ENCODE results near the gene MED13L. TPM values are rescaled to one million over a fixed set of nuclear protein-coding genes. Genes with fewer than 3 reads are reported as not detected.

MED13L gene
- total and polyA plus RNA-seq, 2 donors (not counting 1 experiment from before 2014, with no cell fraction given): 56.5 to 97.3 TPM

- TF ChIP-seq CTCF (conservative IDR thresholded peaks at IDR 0.05 in 1 of 2, IDR thresholded peaks at IDR 0.05 in 1 of 2; ENCODE audit: low read depth in 1 of 2, low read length in 2 of 2) (no peak), EZH2 (IDR thresholded peaks at IDR 0.05; ENCODE audit: low read length, missing control alignments) (no peak)
- no peak overlapping the region for H3K27ac ChIP-seq (ENCODE audit: insufficient read depth, low read length)
- no peak overlapping the region for H3K4me3 ChIP-seq (replicated peaks in 1 of 4; ENCODE audit: control extremely low read depth in 1 of 4, insufficient read depth in 1 of 4, low read depth in 3 of 4, low read length in 4 of 4)
- H3K9ac ChIP-seq (ENCODE audit: insufficient read depth, low read length): no peak overlapping the region
- no peak for DNase-seq (ENCODE audit: low read depth in 2 of 2)
- H2AFZ ChIP-seq (ENCODE audit: low read length): no peak overlapping the region
- H3K4me1 ChIP-seq (ENCODE audit: control insufficient read depth, extremely low read depth, insufficient read depth, low read length): no peaks in the 10 kb centered on the region
- no peaks in the 10 kb centered on the region for H3K27me3 ChIP-seq (ENCODE audit: control insufficient read depth, insufficient read depth, low read length)
- H3K79me2 ChIP-seq (ENCODE audit: control insufficient read depth, insufficient read depth, low read length): no peaks in the 10 kb centered on the region
- H3K4me2 ChIP-seq (ENCODE audit: extremely low read depth, insufficient read depth, low read length): no peak overlapping the region
- H3K36me3 ChIP-seq (ENCODE audit: control insufficient read depth, insufficient read depth, low read length): no peaks in the 10 kb centered on the region
- H4K20me1 ChIP-seq (ENCODE audit: control insufficient read depth, extremely low read depth, insufficient read depth, low read length): no peaks in the 10 kb centered on the region
- no peaks in the 10 kb centered on the region for H3K9me3 ChIP-seq (ENCODE audit: control insufficient read depth, insufficient read depth, low read depth, low read length)
Measured at GRCh38 chr12:116306968-116307367, 29.5 kb upstream of the MED13L start.

GRCh38 chr12:116306506-116306905, 29.0 kb upstream of the MED13L start:
- H3K4me1 ChIP-seq (ENCODE audit: control insufficient read depth, extremely low read depth, insufficient read depth, low read length): no peaks in the 10 kb centered on the region
- no peak for DNase-seq (ENCODE audit: low read depth in 2 of 2)
- H3K36me3 ChIP-seq (ENCODE audit: control insufficient read depth, insufficient read depth, low read length): no peaks in the 10 kb centered on the region
- no peaks in the 10 kb centered on the region for H3K27me3 ChIP-seq (ENCODE audit: control insufficient read depth, insufficient read depth, low read length)
- no peaks in the 10 kb centered on the region for H3K79me2 ChIP-seq (ENCODE audit: control insufficient read depth, insufficient read depth, low read length)
- H4K20me1 ChIP-seq (ENCODE audit: control insufficient read depth, extremely low read depth, insufficient read depth, low read length): no peaks in the 10 kb centered on the region
- H2AFZ ChIP-seq (ENCODE audit: low read length): no peak overlapping the region
- no peak for TF ChIP-seq EZH2 (IDR thresholded peaks at IDR 0.05; ENCODE audit: low read length, missing control alignments)
- no peak for TF ChIP-seq CTCF (conservative IDR thresholded peaks at IDR 0.05 in 1 of 2, IDR thresholded peaks at IDR 0.05 in 1 of 2; ENCODE audit: low read depth in 1 of 2, low read length in 2 of 2)
- no peak overlapping the region for H3K9ac ChIP-seq (ENCODE audit: insufficient read depth, low read length)
- H3K4me3 ChIP-seq (replicated peaks in 1 of 4; ENCODE audit: control extremely low read depth in 1 of 4, insufficient read depth in 1 of 4, low read depth in 3 of 4, low read length in 4 of 4): no peak overlapping the region
- H3K4me2 ChIP-seq (ENCODE audit: extremely low read depth, insufficient read depth, low read length): no peak overlapping the region
- no peak overlapping the region for H3K27ac ChIP-seq (ENCODE audit: insufficient read depth, low read length)
- no peaks in the 10 kb centered on the region for H3K9me3 ChIP-seq (ENCODE audit: control insufficient read depth, insufficient read depth, low read depth, low read length)

GRCh38 chr12:116304621-116305020, 27.1 kb upstream of the MED13L start:
- H4K20me1 ChIP-seq (ENCODE audit: control insufficient read depth, extremely low read depth, insufficient read depth, low read length): no peaks in the 10 kb centered on the region
- TF ChIP-seq CTCF (conservative IDR thresholded peaks at IDR 0.05 in 1 of 2, IDR thresholded peaks at IDR 0.05 in 1 of 2; ENCODE audit: low read depth in 1 of 2, low read length in 2 of 2) (no peak), EZH2 (IDR thresholded peaks at IDR 0.05; ENCODE audit: low read length, missing control alignments) (no peak)
- H2AFZ ChIP-seq (ENCODE audit: low read length): no peak overlapping the region
- H3K9ac ChIP-seq (ENCODE audit: insufficient read depth, low read length): no peak overlapping the region
- H3K4me2 ChIP-seq (ENCODE audit: extremely low read depth, insufficient read depth, low read length): no peak overlapping the region
- H3K4me1 ChIP-seq (ENCODE audit: control insufficient read depth, extremely low read depth, insufficient read depth, low read length): peaks cover 3% of the 10 kb centered on the region
- no peaks in the 10 kb centered on the region for H3K27me3 ChIP-seq (ENCODE audit: control insufficient read depth, insufficient read depth, low read length)
- H3K36me3 ChIP-seq (ENCODE audit: control insufficient read depth, insufficient read depth, low read length): no peaks in the 10 kb centered on the region
- no peak for DNase-seq (ENCODE audit: low read depth in 2 of 2)
- H3K9me3 ChIP-seq (ENCODE audit: control insufficient read depth, insufficient read depth, low read depth, low read length): no peaks in the 10 kb centered on the region
- no peaks in the 10 kb centered on the region for H3K79me2 ChIP-seq (ENCODE audit: control insufficient read depth, insufficient read depth, low read length)
- no peak overlapping the region for H3K4me3 ChIP-seq (replicated peaks in 1 of 4; ENCODE audit: control extremely low read depth in 1 of 4, insufficient read depth in 1 of 4, low read depth in 3 of 4, low read length in 4 of 4)
- H3K27ac ChIP-seq (ENCODE audit: insufficient read depth, low read length): no peak overlapping the region
